ENCODE measurements around the gene CREB5.

The CREB5 gene

DNA sequence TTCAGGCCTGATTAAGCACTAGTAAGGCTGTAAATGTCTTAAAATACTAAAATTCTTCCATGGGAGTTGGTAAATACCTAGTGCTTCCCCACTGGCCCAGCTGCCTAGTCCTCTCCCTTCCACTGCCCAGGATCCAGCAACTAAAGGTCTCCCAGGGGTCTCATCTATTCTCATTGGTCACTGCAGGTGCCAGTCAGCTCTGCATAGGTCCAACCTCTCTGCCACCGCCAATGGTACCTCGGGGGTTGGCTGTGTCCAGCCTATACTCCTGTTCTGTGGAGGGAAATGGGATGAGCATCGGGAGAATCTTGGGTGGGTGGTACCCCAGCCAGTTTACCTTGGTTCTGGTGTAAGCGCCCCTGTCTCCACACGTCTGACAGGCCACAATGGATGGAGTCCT, 6.1 kb upstream of the CREB5 start:
- no peak for DNase-seq

DNA sequence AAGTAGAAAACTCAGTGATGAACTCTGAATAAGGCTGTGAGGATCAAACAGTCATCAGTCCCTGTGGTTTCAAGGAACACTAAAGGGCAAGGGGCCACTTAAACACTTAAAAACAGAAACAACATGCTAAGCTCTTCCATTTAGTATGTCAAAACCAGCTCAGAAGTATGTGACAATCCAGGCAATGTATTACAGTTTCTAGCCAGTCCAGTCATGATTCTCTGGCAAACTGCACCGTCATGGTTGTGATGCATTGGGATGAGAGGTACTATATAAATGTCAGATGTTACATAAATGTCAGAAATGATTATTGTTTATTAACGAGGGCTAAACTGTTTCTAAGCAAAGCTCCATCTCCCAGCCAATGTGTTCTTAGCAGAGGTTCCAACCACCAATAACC, 4.7 kb upstream of the CREB5 start:
- peak in 3 of 56 donors; percentile 7 to 24 (median 21) for DNase-seq

DNA sequence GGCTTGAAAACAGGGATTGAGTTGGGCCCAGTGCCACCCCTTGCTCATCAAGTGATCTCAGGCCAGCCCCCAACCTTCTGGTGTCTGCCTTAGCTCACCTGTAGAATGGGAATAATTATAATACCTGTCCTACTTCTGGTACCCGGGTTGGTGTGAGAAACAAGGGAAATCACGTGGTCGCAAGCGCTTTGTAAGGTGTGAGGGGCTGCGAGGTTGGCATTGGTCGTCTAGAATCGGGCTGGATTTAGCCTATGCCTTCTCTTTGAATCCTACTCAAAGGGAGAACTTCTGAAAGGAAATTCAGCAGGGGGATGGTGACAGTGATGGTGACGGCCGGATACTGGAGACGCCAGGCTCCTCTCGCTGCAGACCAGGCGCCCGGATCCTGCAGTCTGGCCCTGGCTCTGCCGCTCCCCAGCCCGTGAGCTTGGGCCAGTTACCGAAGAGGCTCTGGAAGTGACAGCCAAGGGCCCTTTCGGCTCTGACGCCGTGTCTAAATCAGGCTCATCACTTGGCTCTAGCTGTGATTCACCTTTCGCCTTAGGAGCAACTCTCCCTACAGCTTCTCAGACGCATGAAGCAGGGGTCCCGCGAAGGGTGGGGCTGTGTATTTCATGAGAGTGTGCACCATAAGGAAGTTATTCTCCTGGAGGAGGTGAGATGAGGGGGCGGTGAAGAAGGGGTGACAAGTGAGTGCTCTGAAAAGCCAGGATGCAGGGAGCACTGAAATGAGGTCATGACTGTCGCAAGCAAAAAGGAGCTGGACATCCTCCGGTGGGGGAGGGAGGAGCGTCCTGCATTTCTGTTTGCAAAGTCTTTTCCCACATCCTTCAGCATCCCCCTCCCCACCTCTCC, 4.0 kb upstream of the CREB5 start:
- peak in 25 of 56 donors; percentile 13 to 80 (median 46) for DNase-seq

DNA sequence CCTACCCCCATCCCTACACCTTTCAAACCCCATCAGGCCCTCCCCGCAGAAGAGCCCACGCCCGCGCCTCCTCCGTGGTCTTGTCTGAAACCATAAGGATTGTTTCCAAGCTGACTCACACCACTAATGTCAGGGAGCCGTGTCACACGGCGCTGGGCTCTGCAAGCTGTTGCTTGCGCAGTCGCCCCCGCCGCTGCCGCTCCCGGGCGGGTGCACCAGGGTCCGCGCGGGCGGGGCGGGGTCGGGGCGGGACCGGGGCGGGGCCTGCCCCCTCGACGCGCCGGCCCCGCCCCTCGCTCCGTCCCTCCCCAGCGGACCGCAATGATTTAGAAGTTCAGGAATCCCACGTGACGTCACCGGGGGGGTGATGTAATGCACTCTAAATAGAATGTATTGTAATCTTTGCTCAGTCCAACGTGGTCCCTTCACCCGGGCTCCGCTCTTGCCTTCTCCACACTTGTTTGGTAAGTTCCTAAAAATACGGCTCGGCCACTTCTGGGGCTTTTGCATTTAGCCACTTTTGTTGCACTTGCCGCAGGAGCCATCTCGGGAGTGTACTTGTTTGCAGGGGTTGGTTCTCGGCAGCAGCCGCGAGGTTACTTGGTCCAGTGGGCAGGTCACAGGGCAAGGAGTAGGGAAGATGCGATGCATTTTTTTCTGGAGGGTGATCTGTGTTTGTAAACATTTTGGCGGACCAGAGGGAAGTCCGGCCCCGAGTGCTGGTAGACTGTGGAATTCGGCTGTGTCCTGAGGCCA, 3.2 kb upstream of the CREB5 start:
- peak; percentile 38 to 98 (median 86) for DNase-seq

DNA sequence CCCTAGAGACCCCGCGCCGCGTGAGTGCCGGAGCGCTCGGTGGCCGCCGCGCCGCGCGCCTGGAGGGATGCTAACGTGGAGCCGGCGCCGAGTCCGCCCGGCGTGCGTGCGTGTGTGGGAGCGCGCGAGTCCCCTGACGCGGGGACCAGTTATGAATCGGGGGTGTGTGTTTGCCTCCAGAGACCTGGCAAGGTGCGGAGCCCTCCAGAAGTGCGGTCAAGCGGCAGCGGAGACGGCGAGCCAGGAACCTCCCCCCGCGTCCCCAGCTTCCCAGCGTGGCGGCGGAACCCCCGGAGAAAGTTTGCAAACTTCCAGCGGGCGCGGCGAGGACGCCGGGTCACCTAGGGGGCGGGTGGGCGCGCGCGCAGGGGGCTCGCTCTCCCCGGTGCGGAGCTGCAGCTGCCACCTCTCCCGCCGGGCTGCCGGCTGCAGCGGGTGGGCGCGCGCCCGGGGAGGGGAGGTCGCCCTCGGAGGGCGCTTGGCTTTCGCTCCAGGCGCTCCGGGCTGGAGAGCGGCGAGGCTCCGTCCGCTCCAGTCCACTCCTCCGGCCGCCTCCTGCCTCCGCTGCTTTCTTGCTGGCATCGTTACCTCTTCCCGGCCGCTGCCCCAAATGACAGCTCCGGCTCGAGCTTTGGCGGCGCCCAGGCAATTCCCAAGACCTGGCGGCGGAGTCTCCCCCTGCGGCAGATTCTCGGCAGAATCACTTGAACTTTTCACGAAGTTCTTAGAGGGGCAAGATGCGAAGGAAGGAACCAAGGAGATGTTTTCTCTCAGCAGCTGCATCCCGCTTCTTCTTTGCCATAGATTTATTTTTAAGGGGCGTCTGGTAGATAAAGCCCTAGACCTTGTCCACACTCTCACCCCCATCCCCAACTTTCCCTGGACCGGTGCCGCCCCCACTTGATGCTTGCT, 2.3 kb upstream of the CREB5 start:
- DNase-seq, result peak in 8 of 56 donors; percentile 9 to 53 (median 32)

DNA sequence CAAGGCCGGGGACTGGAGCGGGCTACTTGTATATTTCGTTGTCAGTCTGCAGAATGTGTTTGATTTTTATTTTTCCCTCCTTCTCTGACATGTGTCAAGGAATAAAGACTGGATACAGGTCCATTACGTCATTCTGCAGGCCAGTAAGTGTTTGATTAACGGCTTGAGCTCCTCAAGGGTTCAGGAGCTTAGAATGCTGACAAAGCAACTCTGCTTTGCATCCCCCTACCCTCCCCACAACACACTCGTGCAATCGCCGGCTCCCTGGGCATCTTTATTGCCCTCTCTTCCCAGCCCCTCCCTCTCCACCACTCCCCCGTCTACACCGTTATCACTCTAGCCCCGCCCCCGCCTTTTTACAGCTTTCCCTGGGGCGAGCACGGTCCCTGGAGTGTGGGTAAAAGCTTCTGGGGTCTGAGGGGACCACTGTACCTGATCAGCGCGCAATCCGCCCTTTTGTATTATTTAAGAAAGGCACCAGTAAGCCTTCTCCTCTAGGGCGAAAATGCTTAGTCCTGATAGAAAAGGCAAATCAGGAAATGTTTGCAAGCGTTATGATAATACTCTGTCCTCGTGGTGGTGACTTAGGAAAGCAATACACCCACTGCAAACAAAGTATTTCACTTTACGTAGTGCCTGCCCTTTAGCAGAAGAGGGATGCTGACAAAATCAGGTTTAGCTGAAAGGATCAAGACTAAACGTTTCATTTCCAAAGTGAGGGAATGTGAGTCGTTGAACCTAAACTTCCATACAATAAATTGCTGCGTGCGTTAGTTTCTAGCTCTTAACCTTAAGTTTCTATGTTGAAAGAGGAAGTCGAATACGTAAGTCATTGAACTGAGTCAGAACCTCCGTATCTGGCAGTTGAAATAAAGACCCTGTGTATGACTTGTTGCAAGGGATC, 1.4 kb upstream of the CREB5 start:
- DNase-seq, result peak in 9 of 56 donors; percentile 4 to 48 (median 26)

DNA sequence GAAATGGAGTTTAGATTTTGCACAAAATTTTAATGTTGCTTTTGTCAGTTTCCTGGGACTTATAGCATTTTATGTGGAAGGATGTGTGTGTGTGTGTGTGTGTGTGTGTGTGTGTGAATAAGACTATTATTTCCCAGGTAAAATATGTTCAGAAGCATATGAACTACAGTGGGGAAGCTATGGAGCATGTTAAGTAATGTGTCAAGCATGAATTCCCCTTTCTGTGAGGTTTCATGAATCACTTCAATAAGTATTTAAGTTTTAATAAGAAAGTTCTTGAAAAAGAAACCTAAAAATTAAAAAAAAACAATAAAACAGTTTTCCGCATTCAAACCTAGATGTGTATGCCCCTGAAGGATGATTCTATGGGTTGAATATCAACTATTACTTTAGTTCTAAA, 693 bp downstream of the CREB5 start:
- DNase-seq, result no peak

DNA sequence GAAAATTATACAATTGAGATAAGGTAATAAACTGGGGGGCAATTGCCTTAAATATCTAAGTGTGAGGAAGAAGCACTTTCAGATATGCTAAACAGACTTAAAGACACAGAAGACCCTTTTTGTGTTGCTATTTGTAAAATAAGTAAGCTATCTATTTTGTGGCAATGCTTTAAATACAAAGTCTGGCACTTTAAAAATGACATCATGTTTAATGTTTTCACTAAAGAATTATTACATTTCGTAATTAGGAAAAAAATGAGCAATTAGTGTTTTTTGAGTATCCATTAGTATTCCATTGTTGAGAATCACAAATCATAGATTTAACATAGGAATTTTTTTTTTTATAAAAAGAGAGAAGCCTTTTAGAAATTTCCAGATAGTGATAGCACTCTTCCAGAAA, 2.1 kb downstream of the CREB5 start:
- no peak for DNase-seq

DNA sequence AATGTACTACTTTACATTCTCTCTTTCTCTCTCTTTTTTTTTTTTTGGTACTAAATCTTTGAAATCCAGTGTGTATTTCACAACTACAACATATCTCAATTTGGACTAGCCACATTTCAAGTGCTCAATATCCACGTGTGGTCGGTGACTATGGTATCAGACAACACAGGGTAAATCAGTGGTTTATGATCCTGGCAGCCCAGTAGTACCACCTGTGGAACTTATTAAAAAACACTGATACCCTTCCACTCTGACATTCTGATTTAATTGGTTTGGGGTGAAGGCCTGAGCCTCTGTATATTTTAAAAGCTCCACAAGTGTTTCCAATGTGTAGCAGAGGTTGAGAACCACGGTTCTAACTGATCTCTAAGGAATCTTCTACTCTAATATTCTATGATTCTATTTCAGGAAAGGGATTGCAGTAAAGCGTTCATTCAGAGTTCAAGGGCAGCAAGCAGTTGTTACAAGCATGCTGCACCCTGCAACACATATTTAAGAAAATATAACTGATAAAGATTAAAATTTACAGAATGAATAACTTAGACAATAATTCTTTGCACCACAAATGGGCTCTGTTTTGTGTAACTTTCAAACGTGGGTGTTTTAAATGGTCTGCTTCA, 5.1 kb downstream of the CREB5 start:
- DNase-seq, result no peak

DNA sequence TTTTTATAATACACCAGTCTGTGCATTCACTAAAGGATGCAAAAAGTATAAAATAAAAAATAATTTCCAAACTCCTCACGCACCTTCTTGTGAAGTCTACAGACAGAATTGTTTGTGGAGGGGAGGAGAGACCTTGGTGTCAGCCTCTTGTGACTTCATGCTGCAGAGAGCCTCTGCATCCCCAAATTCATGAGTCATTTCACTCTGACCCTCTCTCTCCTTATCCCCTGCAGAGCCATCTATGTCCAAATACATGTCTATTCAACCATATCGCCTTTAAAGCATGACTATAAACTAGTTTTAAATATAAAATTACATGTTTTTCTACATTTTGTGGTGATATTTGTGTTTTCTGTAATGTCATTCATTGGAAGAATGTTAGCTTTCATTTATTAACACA, 6.0 kb downstream of the CREB5 start:
- DNase-seq, result no peak

DNA sequence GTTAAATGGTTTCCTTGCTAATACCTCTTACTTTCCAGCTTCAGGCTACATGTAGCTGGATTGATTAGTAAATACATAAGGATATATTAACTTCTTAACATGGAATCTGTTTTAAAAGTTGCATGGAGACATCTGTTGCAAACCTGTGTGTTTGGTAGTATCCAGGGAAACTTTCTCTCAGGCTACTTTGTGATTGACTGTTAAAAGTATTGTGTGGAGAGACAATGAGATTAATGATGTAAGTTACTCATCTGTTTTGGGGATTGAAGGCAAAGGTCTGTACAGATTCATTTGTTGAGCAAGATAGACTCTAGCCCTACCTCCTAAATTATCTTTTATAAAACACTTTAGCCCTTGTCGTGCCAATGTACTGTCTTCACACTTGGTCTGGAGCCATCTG, 6.6 kb downstream of the CREB5 start:
- no peak for DNase-seq

DNA sequence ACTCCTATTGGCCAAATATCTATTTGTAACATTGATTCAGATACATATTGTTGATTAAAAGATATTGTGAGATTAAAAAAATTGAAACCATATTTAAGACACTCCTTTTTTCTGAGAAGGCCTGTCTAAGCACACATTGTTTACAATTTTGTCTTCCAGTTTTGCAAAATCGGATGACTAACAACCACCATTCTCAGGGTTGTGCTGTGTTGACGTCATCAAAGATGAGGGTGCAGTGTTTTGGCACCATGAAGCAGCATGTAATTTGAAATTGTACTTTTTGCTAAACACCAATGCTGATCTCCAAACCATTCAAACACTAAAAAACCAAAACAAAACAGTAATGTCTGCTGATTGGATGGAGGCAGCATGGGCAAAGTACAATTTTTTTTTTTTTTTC, 7.4 kb downstream of the CREB5 start:
- DNase-seq, result no peak

DNA sequence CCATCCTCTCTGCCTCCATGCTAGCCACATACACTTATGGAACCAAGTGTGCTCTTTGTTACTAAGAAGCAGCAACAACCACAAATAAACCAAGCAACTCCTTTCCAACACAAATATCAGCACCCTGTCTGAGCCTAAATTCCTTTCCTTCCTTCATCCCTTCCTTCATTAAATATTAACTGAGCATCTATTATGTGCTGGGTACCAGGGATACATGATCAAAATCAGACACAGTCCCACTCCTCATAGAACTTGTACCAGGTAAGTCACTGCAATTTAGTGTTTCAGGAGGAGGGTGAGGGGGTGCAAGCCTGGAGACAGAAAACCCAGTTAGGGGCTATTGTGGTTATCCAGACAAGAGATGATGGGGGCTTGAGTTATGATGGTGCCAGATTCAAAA, 10.8 kb downstream of the CREB5 start:
- DNase-seq, result no peak

DNA sequence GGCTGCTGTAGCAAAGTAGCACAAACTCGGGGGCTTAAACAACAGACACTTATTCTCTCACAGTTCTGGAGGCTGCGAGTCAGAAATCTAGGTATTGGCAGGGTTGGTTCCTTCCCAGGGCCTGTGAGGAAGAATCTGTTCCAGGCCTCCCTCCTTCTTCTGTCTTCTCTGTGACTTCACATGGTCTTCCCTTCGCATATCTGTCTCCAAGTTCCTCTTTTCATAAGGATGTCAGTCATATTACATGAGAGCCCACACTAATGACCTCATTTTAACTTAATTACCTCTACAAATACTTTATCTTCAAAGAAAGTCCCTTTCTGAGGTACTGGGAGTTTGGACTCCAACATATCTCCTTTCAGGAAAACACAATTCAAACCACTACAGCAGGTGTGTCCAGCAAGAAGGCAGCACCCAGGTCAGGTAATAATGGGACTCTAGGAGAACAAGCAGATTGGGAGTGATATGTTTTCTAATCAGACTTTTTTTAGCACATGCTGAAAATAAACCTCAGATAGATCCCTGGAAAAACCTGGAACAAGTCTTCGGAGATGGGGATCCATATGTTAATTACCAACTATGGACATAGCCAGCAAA, 11.7 kb downstream of the CREB5 start:
- DNase-seq, result no peak

DNA sequence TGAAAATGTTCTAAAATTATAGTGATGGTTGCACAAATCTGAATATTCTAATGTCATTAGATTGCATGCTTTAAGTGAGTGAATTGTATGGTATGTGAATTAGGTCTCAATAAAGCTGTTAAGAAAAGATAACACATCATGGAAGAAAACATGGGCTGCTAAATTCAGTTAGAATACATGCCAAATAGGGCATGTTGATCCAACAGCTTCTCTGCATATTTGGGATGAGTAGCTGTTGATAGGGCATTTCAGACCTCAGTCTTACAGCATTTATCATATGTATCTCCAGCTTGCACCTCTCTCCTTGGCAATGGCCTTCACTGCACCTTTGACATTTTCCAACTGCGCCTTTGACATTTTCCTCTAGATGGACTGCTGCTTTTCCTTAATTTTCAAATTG, 13.2 kb downstream of the CREB5 start:
- DNase-seq, result no peak

DNA sequence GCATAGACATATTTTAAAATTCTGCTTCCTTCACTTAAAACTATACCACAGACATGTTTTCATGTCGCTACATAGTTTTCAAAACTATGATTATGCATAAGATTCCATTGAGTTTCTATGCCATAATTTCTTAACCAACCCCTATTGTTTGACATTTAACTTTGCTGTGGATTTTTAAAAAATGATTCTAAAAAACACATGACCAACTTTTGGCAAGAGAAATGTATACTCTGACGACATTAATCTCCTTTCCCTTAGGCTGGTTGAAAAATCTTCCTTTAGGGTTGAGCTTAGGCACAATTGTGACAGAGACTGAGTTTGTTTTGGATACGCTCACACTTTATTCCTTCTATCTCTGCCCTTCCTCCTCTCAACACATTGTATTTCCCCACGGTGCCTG, 14.9 kb downstream of the CREB5 start:
- no peak for DNase-seq

DNA sequence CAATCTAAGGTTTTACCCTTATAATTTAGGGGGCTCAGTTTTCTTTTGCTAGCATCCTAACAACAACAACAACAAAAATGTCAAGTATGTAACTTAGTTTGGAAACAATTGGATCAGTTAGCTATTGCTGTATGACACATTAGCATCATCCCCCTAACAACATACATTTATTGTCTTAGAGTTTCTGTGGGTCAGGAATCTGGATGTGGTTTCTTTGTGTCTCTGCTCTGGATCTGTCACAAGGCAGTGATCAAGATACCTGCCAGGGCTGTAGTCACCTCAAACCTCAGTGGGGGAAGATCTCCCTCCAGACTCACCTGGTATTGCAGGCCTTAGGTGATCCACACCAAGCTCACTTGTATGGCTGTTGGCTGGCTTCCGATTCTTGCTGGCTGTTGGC, 18.3 kb downstream of the CREB5 start:
- no peak for DNase-seq

DNA sequence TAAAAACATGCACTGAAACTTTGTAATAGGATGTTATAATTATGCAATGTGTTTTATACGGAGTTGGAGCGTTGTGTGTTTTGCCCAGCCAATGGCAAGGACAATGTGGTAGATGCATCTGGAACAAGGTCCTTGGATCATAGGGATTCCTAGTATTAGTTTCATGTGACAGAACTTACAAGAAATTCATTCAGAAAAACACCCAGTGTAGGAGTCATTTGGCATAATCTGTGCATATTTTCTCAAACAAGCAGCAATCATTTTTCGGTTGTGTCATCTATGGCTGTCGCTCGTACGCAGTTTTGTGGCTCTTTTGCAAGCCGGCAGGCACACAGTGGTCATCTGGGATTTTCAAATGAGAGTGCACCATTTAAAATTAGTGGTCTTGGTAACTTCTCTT, 19.8 kb downstream of the CREB5 start:
- no peak for DNase-seq

DNA sequence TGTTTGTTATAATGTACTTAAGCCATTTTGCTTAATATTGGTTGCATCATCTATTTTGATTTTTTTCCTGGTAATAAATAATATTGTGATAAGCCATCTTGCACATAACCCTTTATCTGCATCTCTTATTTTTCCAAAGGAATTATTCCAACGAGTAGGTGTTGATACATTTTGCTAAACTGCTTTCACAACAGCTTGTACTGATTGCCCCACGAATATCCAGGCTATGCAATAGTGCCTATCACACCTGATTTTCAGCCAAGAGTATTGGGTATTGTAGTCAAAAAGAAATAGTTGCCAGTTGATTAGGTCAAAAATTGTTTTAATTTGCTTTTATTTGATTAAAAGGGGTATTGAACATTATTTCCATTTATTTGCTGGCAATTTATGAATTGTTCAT, 20.7 kb downstream of the CREB5 start:
- DNase-seq, result no peak

Data from amygdala (tissue), 56 donors.